ENCODE measurements around the gene MRPS9.

The MRPS9 gene

GRCh38 chr2:105078906-105079495 is 41.1 kb downstream of the MRPS9 start:
- DNase-seq (ENCODE audit: low read depth in 2 of 2): no peak

- DNase-seq (ENCODE audit: low read depth in 2 of 2): no peak
Observed at GRCh38 chr2:105080461-105080860, 42.6 kb downstream of the MRPS9 start.

GRCh38 chr2:105081006-105081601 is 43.2 kb downstream of the MRPS9 start:
- no peak for DNase-seq (ENCODE audit: low read depth in 2 of 2)

- DNase-seq (ENCODE audit: low read depth in 2 of 2): no peak
Observed at GRCh38 chr2:105082107-105082506, 44.2 kb downstream of the MRPS9 start.

- DNase-seq (ENCODE audit: low read depth in 2 of 2): no peak
Observed at GRCh38 chr2:105085525-105085924, 47.7 kb downstream of the MRPS9 start.

GRCh38 chr2:105087273-105087672 is 49.4 kb downstream of the MRPS9 start:
- DNase-seq (ENCODE audit: low read depth in 2 of 2): no peak

GRCh38 chr2:105090091-105090490 is 52.2 kb downstream of the MRPS9 start:
- DNase-seq (ENCODE audit: low read depth in 2 of 2): no peak

- DNase-seq (ENCODE audit: low read depth in 2 of 2): no peak
Observed at GRCh38 chr2:105092797-105093196, 54.9 kb downstream of the MRPS9 start.

GRCh38 chr2:105099153-105099552 is 61.3 kb downstream of the MRPS9 start:
- no peak for DNase-seq (ENCODE audit: low read depth in 2 of 2)

GRCh38 chr2:105100046-105100840 is 62.4 kb downstream of the MRPS9 start:
- DNase-seq (ENCODE audit: low read depth in 2 of 2): no peak

- no peak for DNase-seq (ENCODE audit: low read depth in 2 of 2)
Observed at GRCh38 chr2:105102001-105102400, 64.1 kb downstream of the MRPS9 start.

- no peak for DNase-seq (ENCODE audit: low read depth in 2 of 2)
Observed at GRCh38 chr2:105102963-105103421, 65.1 kb downstream of the MRPS9 start.

GRCh38 chr2:105103481-105103880 is 65.6 kb downstream of the MRPS9 start:
- no peak for DNase-seq (ENCODE audit: low read depth in 2 of 2)

GRCh38 chr2:105104208-105104731 is 66.4 kb downstream of the MRPS9 start:
- DNase-seq (ENCODE audit: low read depth in 2 of 2): no peak

GRCh38 chr2:105110295-105110829 is 72.5 kb downstream of the MRPS9 start:
- no peak for DNase-seq (ENCODE audit: low read depth in 2 of 2)

- no peak for DNase-seq (ENCODE audit: low read depth in 2 of 2)
Observed at GRCh38 chr2:105111365-105112150, 73.7 kb downstream of the MRPS9 start.

GRCh38 chr2:105112345-105112744 is 74.5 kb downstream of the MRPS9 start:
- no peak for DNase-seq (ENCODE audit: low read depth in 2 of 2)

GRCh38 chr2:105113616-105114291 is 75.9 kb downstream of the MRPS9 start:
- DNase-seq (ENCODE audit: low read depth in 2 of 2): no peak

GRCh38 chr2:105114551-105114950 is 76.7 kb downstream of the MRPS9 start:
- DNase-seq (ENCODE audit: low read depth in 2 of 2): no peak

GRCh38 chr2:105116348-105116747 is 78.5 kb downstream of the MRPS9 start:
- no peak for DNase-seq (ENCODE audit: low read depth in 2 of 2)

GRCh38 chr2:105117565-105117964 is 79.7 kb downstream of the MRPS9 start:
- no peak for DNase-seq (ENCODE audit: low read depth in 2 of 2)

Measured in stimulated activated CD8-positive, alpha-beta memory T cell treated with anti-CD3 and anti-CD28 coated beads, Interleukin-7, amount 100 ng/mL, for 4 hours (primary cell).